Stimulated activated CD4-positive, alpha-beta T cell treated with anti-CD3 and anti-CD28 coated beads, Interleukin-1b, Interleukin-23, amount 100 ng/mL, for 24 hours (primary cell): Measurements from ENCODE around the gene FOXE1.

Experiments
- DNase-seq, 4 experiments: peaks; one replicate each; pipeline ENCODE4 v3.0.0-alpha.2; 2020; ENCODE audit warnings: low read depth in 4 of 4, low spot score in 1 of 4

Gene FOXE1

DNA sequence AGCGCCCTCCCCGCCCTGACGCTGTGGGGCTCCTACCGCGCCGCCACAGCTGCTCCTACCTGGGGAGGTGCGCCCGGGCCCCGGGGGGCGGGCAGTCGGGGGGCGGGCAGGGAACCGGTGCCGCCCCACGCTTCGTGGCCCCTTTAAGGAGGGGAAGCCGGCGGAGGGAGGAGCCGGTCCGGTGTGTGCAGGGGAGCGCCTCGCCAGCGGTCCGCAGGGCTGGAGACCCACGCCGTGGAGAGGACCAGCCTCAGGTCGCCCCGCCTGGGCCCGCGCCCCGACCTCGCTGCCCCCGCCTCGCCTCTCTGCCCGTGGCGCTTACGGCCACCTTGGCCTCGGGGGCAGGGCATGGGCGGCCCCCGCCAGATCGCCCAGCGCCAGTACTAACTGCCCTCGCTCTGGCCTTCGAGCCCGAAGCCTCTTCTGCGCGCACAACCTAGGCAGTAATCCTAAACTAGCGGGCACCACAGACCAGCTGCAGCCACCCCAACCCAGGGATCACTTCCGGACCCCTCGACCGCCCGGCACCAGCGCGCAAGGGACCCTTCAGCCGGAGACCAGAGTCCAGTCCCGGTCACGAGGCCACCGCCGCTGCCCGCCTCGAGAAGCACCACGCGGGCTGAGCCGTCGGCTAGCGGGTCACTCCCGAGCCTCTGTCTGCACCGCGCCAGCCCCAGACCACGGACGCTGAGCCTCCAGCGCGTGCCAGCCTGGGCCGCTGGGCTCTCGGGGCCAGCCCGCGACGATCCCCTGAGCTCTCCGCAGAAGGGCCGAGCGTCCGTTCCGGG is at the start of gene FOXE1:
FOXE1 (plus strand) TSS at position 171 of the 788 bp plus-strand sequence. CDS start 689 bp downstream, outside the sequence.
- no peak for DNase-seq

GRCh38 chr9:97804059-97804365 is 49.0 kb upstream of the FOXE1 start:
- DNase-seq, result no peak

DNA sequence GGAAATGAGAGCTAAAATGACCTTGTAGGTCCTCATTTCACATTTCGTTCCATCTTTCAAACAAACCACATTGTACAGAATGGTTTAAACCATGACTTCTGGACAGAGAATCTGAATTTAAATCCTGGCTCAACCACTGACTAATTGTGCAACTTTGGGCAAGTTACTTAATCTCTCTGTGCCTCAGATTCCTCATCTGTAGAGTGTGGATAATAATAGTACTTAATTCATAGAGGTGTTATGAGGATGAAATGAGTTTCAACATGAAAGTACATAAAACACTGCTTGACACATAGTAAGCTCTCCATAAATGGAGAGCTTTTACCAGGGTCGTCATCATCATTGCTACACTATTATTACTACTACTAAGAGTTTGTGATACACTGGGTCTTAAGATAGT is 46.3 kb upstream of the FOXE1 start:
- no peak for DNase-seq

DNA sequence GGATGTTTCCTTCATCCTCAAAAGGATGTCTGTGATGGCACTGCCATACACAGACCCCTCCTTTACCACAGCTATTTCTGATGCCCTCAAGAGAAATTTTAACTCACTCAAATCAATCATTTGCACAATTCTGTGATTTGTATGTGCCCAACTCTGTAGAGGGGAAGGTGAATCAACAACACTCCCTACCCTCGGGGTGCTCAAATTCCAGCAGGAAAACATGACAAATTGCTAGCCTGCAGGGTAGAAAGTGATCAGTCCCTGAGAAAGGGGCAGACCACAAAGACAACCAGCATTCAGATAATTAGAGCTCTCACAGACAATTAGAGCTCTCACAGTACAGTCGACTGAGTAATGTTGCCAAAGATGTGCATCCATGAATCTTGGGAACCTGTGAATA is 45.3 kb upstream of the FOXE1 start:
- no peak for DNase-seq

- no peak for DNase-seq
Measured at GRCh38 chr9:97808415-97808814, 44.6 kb upstream of the FOXE1 start.

DNA sequence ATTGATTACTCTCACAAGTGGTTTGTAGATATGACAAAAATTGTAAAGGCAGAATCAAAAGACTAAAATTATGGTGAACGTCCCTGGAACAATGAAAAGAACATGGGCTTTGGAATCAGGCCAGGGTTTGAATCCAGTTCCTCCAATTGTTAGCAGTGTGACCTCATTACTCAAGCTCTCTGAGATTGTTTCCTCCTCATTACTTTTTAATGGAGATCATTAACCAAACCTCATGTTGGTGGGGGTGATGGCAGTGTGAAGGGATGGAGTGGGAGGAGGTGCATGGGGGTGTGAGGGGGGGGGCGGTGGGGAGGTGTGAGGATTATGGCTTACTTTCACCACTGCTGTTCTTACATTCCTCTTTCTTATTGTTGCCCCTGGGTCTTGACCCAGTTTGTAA is 44.1 kb upstream of the FOXE1 start:
- no peak for DNase-seq

GRCh38 chr9:97809666-97810344 is 43.2 kb upstream of the FOXE1 start:
- DNase-seq, result no peak

DNA sequence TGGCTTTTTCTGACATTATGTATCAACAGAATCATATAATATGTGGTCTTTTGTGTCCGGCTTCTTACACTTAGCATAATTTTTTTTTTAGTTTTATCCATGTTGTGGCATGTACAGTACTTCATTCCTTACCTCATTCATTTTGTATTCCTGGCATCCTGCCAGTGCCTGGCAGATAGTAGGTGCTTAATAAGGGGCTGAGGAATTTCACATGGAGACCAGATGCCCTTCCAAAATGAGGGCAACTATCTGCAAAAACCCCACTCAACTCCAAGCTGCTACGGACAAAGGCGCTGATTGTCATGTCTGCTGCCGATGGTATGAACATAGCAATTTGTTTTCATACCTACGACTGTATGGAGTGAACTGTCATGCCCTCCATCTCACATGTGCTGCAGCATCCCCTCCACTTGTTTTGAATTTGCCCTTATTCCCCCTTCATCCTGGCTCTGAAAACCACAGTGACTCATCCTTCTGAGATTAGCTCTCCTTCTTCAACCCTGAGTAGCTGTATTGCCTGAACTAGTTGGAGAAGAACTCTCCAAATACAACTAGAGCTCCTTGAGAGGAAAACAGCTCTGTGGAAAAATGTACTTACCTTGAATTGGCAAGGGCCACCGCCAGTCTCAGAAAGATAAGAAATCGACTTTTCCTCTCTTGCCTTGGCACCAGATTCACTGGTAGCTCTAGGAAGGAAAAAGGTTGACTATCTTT is 41.3 kb upstream of the FOXE1 start:
- no peak for DNase-seq

- DNase-seq, result no peak
Measured at GRCh38 chr9:97812247-97812543, 40.8 kb upstream of the FOXE1 start.

DNA sequence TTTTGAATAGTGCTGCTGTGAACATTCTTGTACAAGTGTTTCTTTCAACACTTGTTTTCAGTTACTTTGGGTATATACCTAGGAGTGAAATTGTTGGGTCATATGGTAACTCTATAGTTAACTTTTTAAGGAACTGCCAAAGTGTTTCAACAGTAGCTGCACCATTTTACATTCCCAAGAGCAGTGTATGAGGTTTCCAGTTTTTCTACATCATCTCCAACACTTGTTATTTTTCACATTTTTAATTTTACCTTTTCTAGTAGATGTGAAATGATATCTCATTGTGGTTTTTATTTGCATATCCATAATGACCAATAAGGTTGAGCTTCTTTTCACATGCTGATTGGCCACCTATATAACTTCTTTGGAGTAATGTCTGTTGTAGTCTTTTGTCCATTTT is 40.0 kb upstream of the FOXE1 start:
- no peak for DNase-seq

GRCh38 chr9:97819735-97820134 is 33.3 kb upstream of the FOXE1 start:
- no peak for DNase-seq

- DNase-seq, result no peak
Measured at GRCh38 chr9:97820373-97820772, 32.7 kb upstream of the FOXE1 start.

GRCh38 chr9:97830884-97831829 is 21.9 kb upstream of the FOXE1 start:
- no peak for DNase-seq

DNA sequence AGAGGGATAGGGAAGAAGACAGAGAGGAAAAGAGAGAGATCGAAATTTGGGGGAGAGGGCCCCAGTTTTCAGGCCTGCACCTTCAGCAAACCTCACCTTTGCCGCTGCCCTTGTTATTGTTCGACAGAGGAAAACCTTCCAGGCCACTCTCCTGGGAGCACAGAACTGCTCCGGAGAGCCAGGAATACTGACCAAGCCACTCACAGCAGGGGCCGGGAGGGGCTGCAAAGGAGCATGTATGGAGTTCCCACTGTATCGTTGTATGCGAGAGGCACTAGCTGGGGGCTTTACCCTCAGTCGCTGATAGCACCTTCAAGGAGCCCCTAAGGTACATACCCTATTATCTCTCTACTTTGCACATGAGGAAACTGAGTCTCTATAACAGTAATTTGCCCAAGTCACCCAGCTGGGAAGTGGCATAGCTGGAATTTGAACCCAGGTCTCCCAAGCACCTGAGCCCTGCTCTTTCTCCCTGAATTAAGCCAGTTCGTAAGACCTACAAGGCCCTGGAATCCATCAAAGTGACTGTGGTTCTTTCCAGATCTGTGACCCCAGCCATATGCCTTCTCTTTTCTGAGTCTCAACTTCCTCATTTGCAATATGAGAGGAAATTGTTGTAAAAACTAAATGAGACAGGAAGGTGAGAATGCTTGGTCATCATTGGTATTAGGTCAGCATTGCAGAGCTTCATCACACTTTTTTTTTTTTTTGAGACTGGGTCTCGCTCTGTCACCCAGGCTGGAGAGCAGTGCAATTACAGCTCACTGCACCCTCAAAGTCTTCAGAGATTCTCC is 21.0 kb upstream of the FOXE1 start:
- DNase-seq, result no peak

GRCh38 chr9:97840521-97840920 is 12.5 kb upstream of the FOXE1 start:
- no peak for DNase-seq

- no peak for DNase-seq
Measured at GRCh38 chr9:97842960-97843359, 10.1 kb upstream of the FOXE1 start.

DNA sequence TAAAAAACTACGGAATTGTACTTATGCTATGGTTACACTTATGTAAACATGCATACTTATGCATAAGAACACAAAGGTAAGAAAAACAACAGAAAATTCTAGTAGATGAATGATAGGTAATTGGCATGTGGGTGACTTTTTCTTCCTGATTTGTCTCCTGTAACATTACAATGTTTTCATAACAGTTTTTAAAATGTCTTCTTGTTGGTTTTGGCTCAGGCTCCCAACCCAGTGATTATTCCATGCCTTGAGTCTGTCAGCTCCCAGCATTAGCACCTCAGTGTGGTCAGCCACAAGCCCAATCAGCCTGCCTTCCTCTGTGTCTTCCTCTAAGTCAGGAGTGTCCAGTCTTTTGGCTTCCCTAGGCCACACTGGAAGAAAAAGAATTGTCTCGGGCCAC is 7.9 kb upstream of the FOXE1 start:
- no peak for DNase-seq

DNA sequence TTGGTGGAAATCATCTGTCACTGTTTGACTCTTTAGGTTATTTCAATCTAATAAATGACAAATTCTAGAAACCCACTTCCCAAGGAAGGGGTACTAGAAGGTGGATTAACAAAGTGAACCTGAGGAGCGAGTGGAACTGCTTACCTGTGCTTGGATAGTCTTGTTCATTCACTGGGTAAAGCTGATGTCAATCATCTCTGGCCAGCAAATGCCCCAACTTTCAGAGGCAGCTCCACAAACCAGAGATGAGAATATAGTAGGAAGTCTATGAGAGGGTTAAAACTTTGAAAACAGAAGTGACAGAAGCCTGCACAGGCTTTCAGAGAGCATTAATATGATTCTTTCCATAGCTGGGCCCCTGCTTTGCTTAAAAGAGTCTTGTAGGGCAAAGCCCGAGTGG is 7.3 kb upstream of the FOXE1 start:
- DNase-seq, result no peak

- DNase-seq, result no peak
Measured at GRCh38 chr9:97846347-97846746, 6.7 kb upstream of the FOXE1 start.

DNA sequence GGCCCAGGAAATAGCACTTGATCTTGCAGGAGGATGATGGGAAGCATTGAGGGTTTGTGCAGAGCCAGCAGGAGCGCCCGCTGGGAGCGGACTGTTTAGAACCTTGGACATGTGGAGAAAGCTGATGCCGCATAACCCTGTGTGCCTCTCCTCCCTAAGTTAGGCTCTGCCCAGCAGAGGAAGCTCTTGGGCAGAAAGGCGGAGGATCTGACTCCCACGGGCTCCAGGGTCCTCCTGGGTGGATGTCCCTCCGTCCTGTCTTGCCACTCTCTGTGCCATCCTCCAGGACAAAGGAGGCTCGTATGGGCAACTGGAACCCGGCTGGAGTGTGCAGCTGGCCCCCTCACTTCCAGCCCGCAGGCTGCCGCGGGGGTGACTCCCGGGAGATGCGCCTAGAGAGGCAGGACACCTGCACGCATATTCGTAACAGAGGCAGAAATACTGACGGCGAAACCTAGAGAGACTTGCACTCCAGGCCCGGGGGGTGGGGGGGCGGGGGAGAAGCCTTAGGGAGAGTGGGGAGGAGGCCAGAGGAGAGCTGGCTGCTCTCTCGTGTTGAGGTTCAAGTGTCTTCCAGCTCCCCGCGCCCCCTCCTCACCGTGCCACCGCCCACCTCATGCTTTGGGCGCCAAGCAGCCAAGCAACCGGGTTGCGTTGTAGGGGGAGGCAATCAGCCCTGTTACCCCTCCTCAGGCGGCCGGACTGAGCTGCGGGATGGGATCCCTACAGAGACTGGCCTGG is 5.4 kb upstream of the FOXE1 start:
- DNase-seq, result no peak
